OCI-M1 (cell line): ENCODE measurements around the gene PRF1.

ENCODE experiments used
- DNase-seq: peaks from one replicate; lab custom pipeline; 2025; lab: John Stamatoyannopoulos, UW

The PRF1 gene

DNA sequence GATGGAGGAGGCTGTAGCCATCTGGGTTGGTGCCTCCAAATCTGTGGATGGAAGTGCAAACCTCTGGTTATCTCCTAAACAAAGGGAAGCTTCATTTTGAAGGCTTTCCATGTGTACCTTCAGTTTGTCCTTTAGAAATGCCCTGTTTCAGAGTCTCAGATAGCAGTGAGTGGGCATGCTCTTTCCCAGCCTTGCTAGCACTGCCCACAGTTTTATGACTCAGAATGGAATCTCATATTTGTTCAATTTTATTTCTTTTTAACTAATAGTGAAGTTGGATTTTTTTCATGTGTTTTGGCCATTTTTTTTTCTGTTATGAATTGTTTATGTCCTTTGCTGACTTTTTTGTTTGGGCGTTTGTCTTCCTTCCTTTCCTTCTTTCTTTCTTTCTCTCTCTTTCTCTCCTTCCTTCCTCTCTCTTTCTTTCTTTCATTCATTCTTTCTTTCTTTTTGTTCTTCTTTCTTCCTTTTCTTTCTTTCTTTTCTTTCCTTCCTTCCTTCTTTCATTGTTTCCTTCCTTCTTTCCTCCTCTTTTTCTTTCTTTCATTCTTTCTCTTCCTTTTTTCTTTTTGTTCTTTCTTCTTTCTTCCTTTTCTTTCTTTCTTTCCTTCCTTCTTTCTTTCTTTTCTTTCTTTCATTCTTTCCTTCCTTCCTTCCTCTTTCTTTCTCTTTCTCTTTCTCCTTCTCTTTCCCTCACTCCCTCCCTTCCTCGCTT, 25.6 kb downstream of the PRF1 start:
- peak; percentile 88 for DNase-seq

DNA sequence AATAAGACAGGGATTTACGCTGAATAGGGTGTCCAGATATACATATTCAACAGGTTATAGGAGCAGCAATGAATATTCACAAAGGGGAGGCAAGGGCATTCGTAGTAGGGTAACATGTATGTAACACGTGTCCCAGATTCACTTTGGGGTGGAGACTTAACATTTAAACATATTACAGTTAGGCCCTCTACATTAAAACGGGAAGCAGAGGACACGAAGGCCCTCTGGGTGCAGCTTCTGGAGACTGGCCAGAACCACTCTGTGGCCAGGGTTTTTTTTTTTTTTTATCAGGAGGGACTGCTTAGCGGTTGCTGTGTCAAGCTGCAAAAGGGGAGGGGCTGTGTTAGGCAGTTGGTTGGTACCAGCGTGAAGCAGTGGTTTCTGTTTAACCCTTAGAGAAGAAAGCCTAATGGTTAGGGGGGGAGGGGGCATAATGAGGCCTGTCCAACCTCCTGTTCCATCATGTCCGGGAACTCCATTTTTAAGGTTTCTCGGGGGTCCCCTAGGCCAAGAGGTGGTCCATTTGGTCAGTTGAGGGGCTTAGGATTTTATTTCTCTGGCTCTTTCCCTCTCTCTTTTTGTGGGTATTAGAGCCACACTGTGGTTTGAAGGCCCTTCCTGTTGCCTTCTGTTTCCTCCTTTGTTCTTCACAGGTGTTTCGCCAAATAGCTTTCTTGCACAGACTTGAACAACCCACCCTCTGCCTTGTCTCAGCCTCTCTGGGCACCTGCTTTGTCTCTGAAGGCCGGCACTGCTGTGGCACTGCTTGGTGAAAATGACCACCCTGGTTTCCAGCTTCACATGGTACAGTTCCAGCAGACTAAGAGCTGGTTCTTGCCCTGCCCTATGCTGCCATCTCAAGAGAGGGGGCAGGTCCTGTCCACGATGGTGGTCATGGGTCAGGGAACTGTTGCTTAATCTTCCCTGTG, 26.4 kb downstream of the PRF1 start:
- peak; percentile 99 for DNase-seq

DNA sequence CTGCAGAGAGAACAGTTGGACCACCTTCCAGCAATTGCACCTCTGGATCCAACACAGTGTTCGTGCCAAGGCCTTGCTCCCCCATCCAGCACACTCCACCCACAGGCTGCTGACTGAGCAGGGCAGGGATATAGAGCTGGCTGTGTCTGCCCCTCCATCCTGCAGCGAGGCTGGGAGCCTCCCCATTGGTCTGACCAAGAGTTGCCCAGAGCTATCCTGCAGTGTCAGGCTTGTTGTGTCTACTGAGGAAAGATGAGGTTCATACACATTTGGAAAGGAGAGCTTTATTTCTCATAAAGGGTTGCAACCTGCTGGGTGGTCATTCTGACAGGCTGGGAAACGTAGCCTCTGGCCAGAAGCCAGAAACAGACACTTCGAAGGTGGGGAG, 27.1 kb downstream of the PRF1 start:
- DNase-seq = no peak

DNA sequence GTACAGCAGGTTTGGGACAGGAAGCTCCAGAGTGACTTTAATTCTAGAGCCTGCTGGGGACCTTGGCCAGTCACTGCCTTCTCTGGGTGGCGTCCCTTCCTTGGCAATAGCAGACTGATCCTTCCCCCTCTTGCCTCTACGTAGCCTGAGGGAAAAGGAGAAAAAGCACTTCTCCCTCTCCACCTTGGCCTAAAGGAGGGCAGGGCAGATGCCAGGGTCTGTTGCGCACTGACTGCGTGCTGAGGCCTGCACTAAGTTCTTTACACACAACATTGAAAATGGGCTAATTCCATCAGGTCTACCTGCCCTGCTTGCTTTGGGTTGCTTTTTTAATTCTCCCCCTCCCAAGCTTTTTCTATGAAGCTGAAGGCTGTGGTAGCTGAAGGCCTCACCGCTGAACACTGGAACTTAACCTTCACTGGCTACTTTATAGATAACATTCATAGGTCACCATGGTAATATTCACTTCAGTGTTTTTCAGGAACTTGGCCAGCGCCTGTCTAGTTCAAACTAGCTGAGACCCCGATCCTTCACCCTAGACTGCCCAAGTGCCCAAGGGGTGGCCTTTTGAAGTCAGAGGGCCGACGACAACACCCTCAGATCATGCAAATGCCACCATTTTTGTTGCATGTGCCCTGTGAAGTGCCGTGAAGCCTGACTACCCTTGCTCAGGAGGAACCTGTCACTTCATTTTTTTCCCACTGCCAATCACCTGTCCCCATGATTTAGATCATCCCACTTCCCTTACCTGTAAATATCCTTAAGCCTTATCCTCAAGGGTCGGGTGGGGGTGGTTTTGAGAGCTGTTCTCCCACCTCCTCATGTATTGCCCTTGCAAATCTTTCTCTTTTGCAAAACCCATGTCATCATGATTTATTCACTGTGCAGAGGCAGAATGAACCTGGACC, 28.7 kb downstream of the PRF1 start:
- peak; percentile 64 for DNase-seq

DNA sequence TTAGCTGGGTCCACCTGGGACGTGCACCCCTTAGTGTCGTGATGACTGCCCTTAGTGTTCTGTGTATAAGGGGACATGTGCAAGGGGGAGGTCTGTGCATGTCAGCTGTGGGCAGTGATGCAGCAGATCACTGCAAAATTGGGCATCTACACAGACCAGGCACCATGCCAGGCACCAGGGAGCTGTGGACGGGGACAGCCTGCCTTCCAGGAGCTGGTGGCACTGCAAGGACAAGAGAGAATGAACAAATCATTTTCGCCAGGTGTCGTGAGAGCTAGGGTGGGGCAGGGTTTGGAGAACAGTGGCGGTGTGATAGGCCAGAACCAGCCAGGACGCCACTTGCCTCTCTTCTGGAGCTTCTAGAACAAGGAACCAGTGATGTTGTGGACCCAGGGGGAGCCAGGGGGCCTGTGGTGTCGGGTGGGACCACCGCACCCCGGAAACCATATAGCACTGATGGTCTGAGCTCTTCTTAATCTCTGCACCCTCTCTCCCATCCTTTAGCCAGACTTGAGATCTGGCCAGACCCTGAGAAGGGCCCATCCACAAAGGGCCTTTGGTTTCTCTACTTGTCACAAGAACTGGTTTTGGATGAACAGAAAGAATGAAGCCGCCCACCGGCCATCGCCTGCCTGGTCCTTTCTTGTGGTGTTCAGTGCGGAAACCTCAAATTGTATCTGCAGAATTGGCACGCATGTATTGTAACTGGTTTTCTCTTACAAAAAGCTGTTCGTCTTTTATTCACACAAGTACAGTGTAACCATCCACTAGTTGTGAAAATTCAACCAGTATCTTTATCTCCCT, 30.7 kb downstream of the PRF1 start:
- no peak for DNase-seq

DNA sequence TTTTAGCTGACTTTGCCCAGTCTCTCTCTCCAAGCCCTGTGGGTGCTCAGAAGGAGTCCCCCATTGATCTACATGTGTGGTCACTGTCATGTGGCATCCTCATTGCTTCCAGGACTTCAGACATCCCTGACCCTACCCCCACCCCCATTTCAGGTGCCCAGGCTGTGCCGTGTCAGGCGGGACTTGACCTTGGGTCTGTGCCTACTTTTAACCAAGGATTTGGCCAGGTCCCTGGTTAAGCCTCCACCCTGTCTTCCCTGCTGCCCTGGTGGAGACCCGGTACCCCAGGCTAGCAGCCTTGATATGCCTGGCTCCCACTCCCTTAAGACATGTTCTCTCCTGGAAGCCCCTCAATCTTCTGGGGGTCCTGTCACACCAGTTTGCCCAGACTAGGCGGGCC, 31.3 kb downstream of the PRF1 start:
- no peak for DNase-seq

DNA sequence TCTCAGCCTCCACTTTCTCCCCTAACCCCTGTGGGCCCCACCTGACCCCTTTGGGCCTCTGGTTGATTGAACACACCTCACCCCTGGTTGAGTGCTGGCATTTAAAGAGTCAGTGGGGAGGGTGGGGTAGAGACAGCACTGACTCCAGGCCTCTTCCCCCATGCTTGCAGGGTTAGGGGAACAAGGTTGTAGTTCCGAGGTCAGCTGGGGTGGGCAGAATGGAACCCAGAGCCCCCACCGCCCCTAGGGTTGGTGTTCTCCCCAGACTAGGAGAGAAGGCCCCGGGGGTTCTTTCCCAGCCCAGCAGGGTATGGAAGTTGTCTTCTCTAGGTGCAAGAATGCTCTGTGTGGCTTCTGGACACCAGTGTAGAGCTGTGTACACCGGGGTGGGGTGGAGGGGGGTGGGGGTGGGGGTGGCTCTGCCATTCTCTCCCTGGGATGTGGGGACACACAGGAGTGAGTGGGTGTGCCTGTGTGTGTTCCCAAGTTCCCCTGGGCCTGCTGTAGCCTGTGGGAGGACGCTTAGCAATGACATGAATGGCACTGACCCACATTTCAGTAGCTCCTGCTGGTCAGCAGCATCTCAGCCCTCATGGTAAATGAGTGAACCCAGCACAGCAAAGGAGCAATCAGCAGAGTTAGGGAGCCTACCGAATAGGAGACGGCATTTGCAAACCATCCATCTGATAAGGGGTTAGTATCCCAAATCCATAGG, 33.6 kb downstream of the PRF1 start:
- DNase-seq = no peak

DNA sequence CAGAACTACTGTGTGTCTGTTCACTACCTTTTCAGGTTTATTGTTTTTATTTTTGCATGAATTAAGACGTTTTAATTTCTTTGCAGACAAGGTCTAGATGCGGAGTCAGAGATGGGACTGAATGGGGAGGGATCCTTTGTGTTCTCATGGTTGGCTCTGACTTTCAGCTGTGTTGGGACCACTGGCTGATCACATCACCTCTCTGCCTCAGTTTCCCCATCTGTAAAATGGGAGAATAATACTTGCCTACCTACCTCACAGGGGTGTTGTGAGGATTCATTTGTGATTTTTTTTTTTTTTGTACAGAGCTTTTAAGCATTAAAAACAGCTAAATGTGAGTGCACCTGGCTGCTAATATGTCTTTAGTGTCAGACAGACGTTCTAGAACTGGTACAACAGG, 34.4 kb downstream of the PRF1 start:
- DNase-seq = no peak

DNA sequence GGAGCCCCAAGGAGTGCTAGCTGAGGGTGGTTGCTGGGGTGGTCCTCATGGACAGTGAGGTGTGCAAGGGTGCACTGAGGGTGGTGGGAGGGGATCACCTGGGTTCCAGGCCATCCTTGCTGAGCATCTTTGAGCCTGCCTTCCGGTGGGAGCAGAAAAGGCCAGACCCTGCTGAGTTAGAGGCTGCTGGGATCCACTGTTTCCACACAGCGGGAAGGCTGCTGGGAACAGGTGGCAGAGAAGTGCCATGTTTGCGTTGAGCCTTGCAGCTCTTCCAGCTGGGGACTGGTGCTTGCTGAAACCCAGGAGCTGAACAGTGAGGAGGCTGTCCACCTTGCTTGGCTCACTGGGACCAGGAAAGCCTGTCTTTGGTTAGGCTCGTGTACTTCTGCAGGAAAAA, 34.9 kb downstream of the PRF1 start:
- DNase-seq = no peak

DNA sequence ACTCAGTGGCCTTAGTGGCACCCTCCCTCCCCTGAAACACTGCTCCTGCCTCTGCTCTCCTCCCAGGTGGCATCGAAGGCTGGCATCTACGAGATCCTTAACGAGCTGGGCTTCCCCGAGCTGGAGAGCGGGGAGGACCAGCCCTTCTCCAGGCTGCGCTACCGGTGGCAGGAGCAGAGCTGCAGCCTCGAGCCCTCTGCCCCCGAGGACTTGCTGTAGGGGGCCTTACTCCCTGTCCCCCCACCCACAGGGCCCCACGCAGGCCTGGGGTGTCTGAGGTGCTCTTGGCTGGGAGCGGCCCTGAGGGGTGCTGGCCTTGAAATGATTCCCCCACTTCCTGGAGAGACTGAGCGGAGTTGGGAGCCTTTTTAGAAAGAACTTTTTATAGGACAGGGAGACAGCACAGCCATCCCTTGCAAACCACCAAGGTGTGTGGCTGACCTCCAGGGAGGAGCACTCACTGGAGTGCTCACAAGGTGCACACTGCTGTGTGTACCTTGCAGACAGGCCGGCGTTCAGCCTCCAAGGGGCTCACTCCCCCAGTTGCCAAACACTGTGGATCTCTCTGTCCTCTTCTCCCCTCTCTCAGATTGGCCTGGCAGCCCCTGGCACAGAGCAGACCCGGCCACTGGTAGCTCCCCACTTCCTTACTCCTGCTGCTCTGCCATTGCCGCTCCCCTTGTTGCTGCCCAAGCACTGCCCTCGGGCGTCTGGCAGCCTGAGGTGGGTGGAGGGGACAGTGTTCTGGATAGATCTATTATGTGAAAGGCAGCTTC, 35.8 kb downstream of the PRF1 start:
- DNase-seq = no peak

DNA sequence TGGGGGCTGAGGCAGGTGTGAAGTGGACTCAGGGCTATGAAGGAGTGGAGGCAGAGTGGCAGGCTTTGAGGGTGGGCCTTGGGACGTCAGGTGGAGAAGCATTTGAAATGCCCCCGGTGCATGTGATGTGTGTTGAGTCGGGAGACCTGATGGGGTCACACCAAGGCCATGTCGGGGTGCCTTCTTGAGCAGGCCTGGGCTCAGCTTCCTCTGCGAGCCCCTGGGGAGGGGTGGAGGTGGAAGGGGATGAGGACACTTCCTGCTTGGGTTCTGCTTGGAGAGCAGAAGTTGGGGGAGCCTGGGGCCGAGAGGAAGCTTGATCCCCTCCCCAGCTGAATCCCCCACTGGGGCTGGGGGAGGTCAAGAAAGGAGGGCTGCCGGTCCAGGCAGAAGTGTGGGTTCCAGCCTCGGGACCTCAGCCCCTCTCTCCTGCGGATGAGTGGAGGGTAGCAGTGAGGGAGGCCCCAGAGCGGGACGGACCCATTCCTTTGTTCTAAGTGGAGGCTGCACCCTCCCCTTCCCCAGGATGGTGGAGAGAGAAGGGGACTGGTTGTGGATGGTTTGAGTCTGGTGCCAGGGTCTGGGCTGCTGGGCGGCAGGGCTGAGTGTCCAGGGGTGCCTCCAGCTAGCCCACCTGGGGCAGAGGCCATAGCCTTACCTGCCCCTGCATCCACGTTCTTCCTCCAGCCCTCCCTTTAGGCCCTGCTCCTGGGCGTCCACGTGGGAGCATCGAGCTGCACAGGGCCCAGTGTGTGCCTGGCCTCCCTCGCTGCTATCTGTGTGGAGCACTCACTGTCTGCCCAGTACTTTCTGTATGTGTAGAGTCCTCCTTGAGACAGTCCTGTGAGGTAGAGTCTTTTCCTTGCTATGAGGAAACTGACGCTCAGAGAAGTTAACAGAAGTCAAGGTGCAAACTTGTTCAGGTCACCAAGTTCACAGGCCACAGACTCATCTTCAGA, 36.7 kb downstream of the PRF1 start:
- DNase-seq = no peak

DNA sequence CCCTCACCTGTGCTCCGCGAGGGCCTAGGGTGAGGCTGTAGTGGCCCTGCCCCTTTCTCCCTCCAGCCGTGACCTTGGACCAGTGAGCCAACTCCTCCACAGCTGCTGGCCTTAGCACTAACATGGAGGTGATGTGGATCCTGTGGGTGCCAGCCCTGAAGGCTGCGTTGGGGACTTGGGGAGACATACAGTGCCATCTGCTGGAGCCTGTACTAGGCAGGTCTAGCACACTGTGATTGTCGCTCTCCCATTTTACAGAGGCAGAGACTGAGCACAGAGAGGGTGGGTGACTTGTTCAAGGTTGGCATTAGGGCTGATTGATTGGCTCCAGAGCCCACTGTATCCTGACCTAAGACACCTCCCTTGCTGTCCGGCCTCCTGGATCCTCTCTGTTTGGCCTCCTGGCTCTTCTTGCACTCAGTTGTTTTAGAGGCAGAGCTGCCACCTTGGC, 37.6 kb downstream of the PRF1 start:
- no peak for DNase-seq

DNA sequence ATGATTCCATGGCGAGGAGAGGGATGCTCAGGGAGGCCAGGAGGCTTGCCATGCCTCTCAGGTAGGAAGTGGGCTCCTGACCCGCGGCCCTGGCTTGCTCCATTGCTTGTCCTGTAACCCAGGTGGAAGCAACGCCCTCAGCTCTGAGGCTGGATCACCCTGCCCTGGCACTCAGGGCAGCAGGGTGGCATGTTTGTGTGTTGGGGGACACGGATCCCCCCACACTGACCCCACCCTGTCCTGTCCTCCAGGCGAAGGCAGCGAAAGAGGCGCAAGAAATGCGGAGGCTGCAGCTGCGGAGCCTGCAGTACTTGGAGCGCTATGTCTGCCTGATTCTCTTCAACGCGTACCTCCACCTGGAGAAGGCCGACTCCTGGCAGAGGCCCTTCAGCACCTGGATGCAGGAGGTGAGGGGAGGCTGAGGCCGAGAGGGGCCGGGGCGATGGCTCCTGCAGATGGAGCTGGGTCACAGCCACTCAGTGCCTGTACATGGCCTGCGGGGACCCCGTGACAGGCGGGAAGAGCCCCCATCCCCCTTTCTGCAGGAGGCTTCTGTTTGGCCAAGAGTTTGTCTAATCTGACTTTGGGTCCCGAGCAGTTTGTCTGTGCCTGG, 38.3 kb downstream of the PRF1 start:
- no peak for DNase-seq

DNA sequence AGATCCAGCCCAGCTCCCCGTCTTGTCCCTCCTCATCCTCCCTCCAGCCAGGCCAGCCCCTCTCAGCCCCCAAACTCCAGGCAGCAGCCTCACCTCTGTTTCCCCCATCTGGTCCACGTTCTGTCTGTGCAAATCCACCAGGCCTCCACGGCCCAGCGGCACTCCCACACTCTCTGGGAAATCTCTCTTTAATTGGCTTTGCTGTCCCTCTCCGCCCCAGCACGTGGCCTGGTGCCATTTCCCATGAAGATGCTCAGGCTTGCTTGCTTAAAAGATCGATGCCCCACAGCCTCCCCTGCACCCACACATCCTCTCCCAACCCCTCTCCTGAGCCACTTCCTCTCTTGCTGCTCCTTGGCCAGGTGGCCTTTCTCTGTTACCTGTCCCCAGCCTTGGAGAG, 39.3 kb downstream of the PRF1 start:
- DNase-seq = no peak

DNA sequence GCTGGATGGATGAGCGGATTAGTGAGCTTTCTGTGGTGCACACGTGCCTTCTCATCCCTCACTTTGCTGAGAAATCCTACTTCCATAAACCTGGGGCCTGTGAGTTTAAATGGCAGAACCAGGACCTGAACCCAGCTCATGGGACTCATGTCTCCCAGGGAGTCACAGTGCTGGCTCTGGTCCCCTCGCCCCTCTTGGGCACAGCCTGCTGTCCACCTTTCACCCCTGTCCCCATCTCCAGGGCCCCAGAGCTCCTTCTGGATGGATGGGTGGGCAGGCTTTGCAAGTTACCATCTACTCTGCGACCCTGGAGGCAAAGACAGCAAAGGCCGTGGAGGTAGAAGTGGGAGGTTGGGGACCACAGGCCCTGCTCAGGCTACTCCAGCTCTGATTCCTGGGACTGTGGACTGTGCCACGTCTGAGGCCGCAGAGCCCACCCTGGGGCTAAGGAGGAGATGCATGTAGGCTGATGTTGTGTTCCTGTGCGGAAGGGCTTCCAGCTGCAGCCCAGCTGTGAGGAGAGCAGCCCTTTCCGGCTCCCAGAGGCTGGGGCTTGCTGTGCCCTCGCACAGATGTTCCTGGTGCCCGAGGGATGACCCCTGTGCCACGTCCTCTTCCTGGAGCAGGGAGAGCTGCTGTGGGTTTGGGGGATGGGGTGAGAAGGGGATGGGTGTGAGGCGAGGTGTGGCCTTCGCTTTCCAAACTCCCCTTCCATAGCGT, 40.3 kb downstream of the PRF1 start:
- no peak for DNase-seq

DNA sequence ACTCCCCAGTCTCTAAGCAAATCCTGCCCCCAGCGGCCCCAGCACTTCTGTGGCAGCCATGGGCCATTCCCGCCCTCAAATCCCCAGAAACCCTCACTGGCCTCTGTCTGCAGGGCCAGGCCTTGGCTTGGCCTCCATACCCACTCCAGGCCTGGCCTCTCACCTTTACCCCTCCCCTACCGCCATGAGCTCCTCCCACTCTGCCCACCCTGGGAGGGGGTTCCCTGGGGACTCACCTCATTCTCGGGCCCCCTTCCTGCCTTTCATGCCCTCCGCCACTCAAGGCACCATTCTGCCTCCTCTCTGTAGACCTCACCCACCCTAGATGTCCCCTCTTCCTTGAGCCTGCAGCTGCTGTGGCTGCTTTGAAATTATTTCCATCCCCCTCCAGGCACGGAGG, 41.0 kb downstream of the PRF1 start:
- DNase-seq = no peak

DNA sequence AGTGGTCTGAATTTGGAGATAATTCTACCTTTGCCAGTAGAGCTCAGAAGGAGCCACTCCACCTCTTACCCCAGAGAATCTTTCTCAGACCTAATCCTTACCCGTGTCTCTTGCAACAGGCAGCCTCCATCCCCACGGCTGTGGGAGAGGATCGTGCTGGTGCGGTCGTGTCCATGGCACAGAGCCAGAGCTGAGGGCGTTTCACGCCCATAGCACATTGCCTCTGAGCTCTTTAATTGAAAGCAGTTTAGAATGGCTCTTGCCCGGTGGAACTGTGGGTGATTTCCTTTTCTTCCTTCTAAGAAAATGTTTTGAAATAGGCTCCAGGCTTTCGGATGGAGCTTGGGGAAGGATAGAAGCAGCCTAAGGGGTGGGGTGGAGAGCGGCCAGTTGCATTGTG, 41.5 kb downstream of the PRF1 start:
- DNase-seq = peak; percentile 25

DNA sequence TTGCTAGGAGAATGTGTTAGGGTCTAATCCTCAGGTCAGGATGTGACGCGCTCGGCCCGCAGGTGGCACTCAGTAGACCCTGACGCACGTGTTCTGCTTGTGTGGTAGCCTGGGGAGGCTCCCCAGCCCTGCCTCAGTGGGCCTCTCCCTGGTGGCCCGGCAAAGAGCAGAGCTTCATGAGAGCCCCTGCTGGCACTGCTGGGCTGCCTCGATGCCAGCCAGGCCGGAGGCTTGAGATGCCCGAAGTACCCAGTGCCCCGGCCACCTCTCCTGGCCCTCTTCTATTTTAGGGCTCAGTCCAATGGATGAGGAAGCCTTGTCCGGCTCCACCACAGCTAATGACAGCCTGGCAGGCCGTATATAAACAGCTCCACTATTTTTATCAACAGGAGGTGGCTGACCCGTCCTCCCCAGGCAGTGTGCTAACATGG, 42.0 kb downstream of the PRF1 start:
- DNase-seq = no peak
